ENCODE results near the gene HSD17B8.

HSD17B8 gene

GRCh38 chr6:33171880-33172687, 32.4 kb upstream of the HSD17B8 start:
- no peak for DNase-seq

- peak; percentile 64 to 75 (median 68) for DNase-seq
These were observed 31.5 kb upstream of the HSD17B8 start for GRCh38 chr6:33172688-33173534.

- no peak for DNase-seq
These were observed 30.8 kb upstream of the HSD17B8 start for GRCh38 chr6:33173535-33174180.

DNA sequence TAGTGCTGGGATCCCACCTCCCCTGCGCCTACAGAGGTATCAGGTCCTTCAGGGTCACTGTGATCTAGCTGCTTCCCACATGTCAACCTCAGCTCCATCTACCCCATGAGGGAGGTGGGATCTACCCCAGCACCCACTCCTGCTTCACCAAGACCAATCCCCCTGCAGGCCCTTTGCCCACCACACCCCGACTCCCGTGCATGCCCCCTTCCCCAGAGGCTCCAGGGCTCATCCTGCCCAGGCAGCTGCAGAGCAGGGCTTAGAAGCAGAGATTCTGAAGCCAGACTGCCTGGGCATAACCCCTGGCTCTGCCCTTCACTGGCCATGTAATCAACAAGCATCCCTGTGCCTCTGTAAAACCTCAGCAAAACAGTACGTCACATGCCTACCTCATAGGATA, 29.7 kb upstream of the HSD17B8 start:
- no peak for DNase-seq

- DNase-seq = no peak
These were observed 28.9 kb upstream of the HSD17B8 start for GRCh38 chr6:33175436-33176069.

DNA sequence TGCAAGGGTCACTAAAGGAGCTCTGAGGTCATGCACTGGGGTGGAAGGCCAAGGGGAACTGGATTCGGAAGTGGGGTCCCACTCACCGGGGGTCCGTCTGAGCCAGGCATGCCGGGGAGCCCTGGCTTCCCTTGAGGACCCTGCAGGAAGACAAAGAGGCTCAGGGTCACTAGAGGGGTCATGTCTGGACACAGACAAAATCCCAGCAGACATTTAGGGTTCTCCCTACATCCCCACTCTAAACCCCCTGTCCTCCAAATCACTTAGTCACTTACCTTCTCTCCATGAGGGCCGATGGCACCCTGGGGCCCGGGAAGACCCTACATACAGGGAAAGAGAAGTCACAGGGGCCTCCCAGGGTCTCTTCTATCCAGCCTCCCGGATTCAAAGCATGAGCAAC, 27.5 kb upstream of the HSD17B8 start:
- no peak for DNase-seq

GRCh38 chr6:33177552-33178446, 26.7 kb upstream of the HSD17B8 start:
- no peak for DNase-seq

GRCh38 chr6:33178755-33179475, 25.5 kb upstream of the HSD17B8 start:
- DNase-seq = no peak

DNA sequence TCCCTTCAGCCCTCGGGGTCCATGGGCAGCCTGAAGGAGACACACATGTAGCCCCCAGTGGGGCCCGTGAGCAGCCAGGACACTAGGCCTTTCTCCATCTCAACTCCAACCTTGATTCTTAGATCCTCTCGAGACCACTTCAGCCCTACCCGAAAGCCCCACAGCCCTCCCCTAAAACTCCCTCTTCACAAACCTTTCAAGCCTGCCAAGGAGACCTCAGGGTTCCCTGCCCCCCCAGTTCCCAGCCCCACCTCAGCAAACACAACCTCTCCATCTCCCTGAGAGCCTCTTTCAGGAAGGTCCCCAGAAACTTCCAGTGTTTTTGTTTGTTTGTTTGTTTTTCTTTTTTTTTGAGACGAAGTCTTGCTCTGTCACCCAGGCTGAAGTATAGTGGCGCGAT, 23.3 kb upstream of the HSD17B8 start:
- no peak for DNase-seq

DNA sequence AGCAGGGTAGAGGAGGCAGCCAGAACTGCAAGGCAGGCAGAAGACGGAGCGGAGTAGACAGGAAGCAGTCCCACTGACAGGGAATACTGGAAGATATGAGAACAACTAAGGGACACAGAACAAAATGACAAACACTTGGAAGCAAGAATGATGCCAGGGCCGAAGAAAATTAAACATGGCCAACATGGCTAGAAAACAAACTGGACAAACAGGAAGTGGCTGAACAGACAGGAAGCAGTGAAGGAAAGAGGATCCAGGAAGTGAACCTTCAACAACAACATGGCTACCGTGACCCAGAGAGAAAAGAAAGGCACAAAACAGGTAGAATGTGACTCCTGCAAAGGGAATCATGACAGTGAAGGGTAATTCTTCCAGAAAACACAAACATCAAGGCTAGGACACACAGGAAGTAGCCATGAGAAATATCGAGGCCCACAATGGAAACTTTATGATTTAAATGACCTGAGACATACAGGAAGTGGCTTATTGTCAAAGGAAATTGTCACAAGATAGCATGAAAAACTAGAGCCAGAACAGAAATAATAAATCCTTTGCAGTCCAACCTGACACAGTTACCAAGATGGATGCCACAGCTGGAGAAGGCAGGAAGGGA, 21.3 kb upstream of the HSD17B8 start:
- no peak for DNase-seq

DNA sequence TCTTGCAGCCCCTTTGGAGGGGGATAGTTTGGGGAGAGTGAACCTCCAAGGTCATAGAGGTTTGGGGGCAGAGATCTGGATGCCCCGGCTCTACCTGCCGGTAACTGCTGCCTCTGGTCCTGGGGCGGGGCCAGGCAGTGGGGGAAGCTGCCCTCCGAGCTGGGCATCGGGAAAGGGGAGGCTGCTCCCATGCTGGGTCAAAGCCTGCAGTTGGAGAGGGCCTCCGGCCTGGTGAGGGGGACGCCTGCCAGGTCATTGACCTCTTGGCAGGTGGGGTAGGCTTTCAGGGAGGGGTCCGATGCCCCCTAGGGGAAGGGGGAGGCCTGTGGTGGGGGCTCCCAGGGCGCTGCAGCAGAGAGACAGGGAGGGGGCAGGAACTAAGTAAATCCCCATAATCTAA, 19.3 kb upstream of the HSD17B8 start:
- DNase-seq = no peak

DNA sequence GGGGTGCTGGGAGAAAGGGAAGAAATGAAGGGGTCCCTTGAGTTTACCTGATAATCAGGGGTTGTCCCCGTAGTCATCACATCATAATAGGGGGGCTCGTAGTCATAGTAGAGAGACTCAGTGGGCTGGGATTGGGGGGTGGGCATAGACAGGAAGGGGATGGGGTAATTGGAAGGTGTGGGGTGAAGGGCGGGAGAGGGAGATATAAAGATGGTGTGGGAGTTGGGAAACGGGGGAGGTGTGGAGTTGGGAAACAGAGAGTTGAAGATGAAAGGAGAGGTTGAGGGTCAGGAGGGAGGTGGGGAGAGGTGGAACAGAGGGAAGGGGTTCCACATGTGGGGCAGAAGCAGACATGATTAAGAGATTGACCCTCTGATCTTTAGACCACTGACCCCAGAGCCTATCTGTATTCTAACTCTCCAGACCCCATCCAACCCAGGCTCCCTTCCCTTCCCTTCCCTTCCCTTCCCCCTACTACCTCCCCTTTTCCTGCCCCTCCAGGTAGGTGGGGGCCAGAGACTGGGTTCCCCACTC, 18.7 kb upstream of the HSD17B8 start:
- DNase-seq = no peak

DNA sequence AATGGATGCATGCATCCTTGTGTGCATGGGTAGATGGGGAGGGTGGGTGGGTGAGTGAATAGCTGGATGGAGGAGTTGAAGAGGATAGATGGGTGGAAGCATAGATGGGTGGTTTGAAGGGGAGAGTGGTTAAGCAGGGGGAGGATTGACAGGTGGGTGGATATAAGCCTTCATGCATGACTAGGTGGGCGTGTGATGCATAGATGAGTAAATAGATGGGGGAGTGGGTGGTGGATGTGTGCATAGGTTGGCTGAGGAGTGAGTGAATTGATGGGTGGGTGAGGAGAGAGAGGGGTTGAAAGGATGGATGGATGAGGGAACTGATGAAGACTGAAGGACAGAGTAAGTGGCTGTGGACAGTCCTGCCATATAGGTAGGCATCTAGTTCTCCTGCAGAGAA, 16.6 kb upstream of the HSD17B8 start:
- no peak for DNase-seq

DNA sequence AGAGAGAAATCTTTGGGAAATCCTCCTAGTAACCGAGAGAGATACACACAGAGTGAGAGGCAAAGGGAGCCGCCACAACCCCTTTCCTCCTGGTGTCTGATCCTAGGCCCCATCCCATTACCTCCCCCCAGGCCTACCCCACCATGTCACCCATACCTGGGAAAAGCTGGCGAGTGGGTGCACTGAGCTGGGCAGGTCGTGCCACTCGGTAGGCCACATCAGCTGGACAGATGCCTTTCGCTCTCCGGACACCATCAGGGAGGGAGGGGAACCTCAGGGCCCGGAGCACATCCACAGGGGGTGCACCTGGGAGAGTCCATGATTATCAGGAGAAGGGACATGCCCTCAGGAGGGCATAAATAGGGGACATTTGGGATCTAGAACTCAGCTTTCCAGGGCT, 15.3 kb upstream of the HSD17B8 start:
- DNase-seq = no peak

- no peak for DNase-seq
These were observed 14.6 kb upstream of the HSD17B8 start for GRCh38 chr6:33189625-33190448.

- DNase-seq = no peak
These were observed 13.8 kb upstream of the HSD17B8 start for GRCh38 chr6:33190504-33191107.

GRCh38 chr6:33191383-33192104, 12.9 kb upstream of the HSD17B8 start:
- no peak for DNase-seq

DNA sequence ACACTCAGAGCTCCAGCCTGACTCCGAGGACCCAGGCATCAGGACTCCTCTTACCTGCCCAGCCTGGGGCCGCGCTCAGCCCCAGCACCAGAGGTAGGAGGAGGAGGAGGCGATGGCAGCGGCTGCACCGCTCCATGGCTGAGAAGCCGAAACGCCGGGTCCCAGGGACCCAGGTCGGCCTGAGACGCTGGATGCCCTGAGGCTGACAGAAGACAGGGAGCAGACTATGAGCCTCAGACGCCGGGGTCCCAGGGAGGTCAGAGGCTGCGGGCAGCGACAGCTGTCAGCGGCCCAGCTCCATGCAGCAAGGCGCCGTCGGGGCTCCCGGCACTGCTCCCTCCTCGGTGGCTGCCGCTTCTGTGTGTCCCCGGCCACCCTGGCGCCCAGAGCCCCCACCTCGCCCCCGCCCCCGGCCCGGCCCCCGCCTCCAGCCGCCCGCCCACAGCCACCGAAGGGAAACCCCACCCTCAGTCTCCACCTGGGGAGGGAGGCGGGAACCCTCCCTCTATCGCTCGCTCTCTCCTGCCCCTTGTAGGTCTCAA, 12.3 kb upstream of the HSD17B8 start, which contains the start of gene COL11A2:
COL11A2 (minus strand) TSS at position 363 of the 542 bp plus-strand sequence; CDS start at position 136, 227 bp downstream.
- no peak for DNase-seq

All from suppressor macrophage treated with lipopolysaccharide for 1 hour (primary cell).